H9 (cell line): ENCODE measurements around the gene RAI14. TPM values are rescaled to one million over a fixed set of nuclear protein-coding genes. Genes with fewer than 3 reads are reported as not detected.

ENCODE experiments used
- DNase-seq: peaks from one replicate; pipeline ENCODE4 v3.0.0-alpha.2; 2017
- H2AFZ ChIP-seq: one replicate; pipeline ENCODE4 v1.6.1; 2013; ENCODE audit warnings: mild to moderate bottlenecking, low read length, control low read depth, moderate library complexity
- H2AK5ac ChIP-seq: 2 replicates; pipeline ENCODE4 v1.6.1; 2013; ENCODE audit warnings: low read length, control low read depth, mixed read lengths; ENCODE audit not compliant: insufficient read length
- H2BK120ac ChIP-seq: one replicate; pipeline ENCODE4 v1.6.1; 2013; ENCODE audit warnings: low read depth, mild to moderate bottlenecking, low read length, control low read depth, inconsistent platforms; ENCODE audit not compliant: poor library complexity, severe bottlenecking
- H2BK12ac ChIP-seq: 2 replicates; pipeline ENCODE4 v1.6.1; 2013; ENCODE audit warnings: low read length, control low read depth, mixed read lengths, low read depth; ENCODE audit not compliant: insufficient read length
- H2BK15ac ChIP-seq: 2 replicates; pipeline ENCODE4 v1.6.1; 2013; ENCODE audit warnings: low read depth, low read length, control low read depth
- H2BK20ac ChIP-seq: one replicate; pipeline ENCODE4 v1.6.1; 2013; ENCODE audit warnings: low read depth, mild to moderate bottlenecking, low read length, control low read depth, inconsistent platforms; ENCODE audit not compliant: poor library complexity, severe bottlenecking
- H2BK5ac ChIP-seq: 2 replicates; pipeline ENCODE4 v1.6.1; 2013; ENCODE audit warnings: low read length, control low read depth, mixed read lengths; ENCODE audit not compliant: insufficient read length
- H3K14ac ChIP-seq: 2 replicates; pipeline ENCODE4 v1.6.1; 2013; ENCODE audit warnings: low read length, control low read depth; ENCODE audit not compliant: insufficient read depth
- H3K18ac ChIP-seq: 2 replicates; pipeline ENCODE4 v1.6.1; 2013; ENCODE audit warnings: low read depth, mild to moderate bottlenecking, mixed read lengths, low read length, control low read depth; ENCODE audit not compliant: insufficient read length
- H3K23ac ChIP-seq: 2 replicates; pipeline ENCODE4 v1.6.1; 2013; ENCODE audit warnings: low read length, control low read depth, mixed read lengths, low read depth; ENCODE audit not compliant: insufficient read length
- H3K23me2 ChIP-seq: 2 replicates; pipeline ENCODE4 v1.6.1; 2013; ENCODE audit warnings: low read depth, mild to moderate bottlenecking, mixed read lengths, low read length, control low read depth; ENCODE audit not compliant: insufficient read length, poor library complexity, severe bottlenecking
- H3K27ac ChIP-seq: 2 replicates; pipeline ENCODE4 v1.5.1; 2013; ENCODE audit warnings: low read length, control low read depth, mixed read lengths, low read depth; ENCODE audit not compliant: insufficient read length
- H3K27me3 ChIP-seq: 2 replicates; pipeline ENCODE4 v1.6.1; 2013; ENCODE audit warnings: low read length, control low read depth, inconsistent platforms; ENCODE audit not compliant: insufficient read depth
- H3K4ac ChIP-seq: 2 replicates; pipeline ENCODE4 v1.6.1; 2013; ENCODE audit warnings: low read depth, mild to moderate bottlenecking, control low read depth, inconsistent platforms, low read length, moderate library complexity
- H3K4me1 ChIP-seq: 2 replicates; pipeline ENCODE4 v1.6.1; 2013; ENCODE audit warnings: low read length, control low read depth, inconsistent platforms; ENCODE audit not compliant: insufficient read depth
- H3K4me2 ChIP-seq: 2 replicates; pipeline ENCODE4 v1.6.1; 2013; ENCODE audit warnings: low read length, control low read depth, mixed read lengths; ENCODE audit not compliant: insufficient read length, insufficient read depth
- H3K56ac ChIP-seq: 2 replicates; pipeline ENCODE4 v1.6.1; 2013; ENCODE audit warnings: low read depth, mild to moderate bottlenecking, mixed read lengths, low read length, control low read depth; ENCODE audit not compliant: insufficient read length
- H3K79me1 ChIP-seq: 2 replicates; pipeline ENCODE4 v1.6.1; 2013; ENCODE audit warnings: low read depth, mild to moderate bottlenecking, moderate library complexity, low read length, control low read depth, inconsistent platforms; ENCODE audit not compliant: insufficient read depth, poor library complexity, severe bottlenecking
- H3K79me2 ChIP-seq: 2 replicates; pipeline ENCODE4 v1.6.1; 2013; ENCODE audit warnings: low read length, control low read depth, inconsistent platforms; ENCODE audit not compliant: insufficient read depth
- H3K9ac ChIP-seq: 2 replicates; pipeline ENCODE4 v1.6.1; 2013; ENCODE audit warnings: low read length, control low read depth, mixed read lengths; ENCODE audit not compliant: insufficient read length; ENCODE audit errors: extremely low read depth
- H3K9me3 ChIP-seq: one replicate; pipeline ENCODE4 v1.6.1; 2013; ENCODE audit warnings: low read depth, low read length, inconsistent platforms; ENCODE audit not compliant: control insufficient read depth
- H3T11ph ChIP-seq: one replicate; pipeline ENCODE4 v1.6.1; 2013; ENCODE audit warnings: mild to moderate bottlenecking, low read length, control low read depth, inconsistent platforms
- H4K20me1 ChIP-seq: one replicate; pipeline ENCODE4 v1.6.1; 2013; ENCODE audit not compliant: control insufficient read depth, insufficient read length, insufficient read depth
- H4K5ac ChIP-seq: 2 replicates; pipeline ENCODE4 v1.6.1; 2013; ENCODE audit warnings: low read depth, mild to moderate bottlenecking, mixed read lengths, low read length, control low read depth; ENCODE audit not compliant: insufficient read length
- H4K8ac ChIP-seq: replicated peaks from 2 replicates; pipeline ENCODE4 v1.6.1; 2013; ENCODE audit warnings: low read length, control low read depth, mixed read lengths, low read depth; ENCODE audit not compliant: insufficient read length
- H4K91ac ChIP-seq: 2 replicates; pipeline ENCODE4 v1.6.1; 2013; ENCODE audit warnings: low read depth, mild to moderate bottlenecking, moderate library complexity, mixed read lengths, low read length, control low read depth; ENCODE audit not compliant: insufficient read length
- H3K27ac Mint-ChIP-seq, 3 experiments: 2 replicates in 2 of 3; 3 replicates in 1 of 3; pipeline ENCODE4 v1.8.0; 2020 to 2021; ENCODE audit warnings: mixed read lengths in 3 of 3, mild to moderate bottlenecking in 1 of 3, moderate library complexity in 1 of 3
- H3K27me3 Mint-ChIP-seq: 2 replicates; pipeline ENCODE4 v1.8.0; 2021; ENCODE audit warnings: low read depth, mild to moderate bottlenecking, moderate library complexity, mixed read lengths
- H3K36me3 Mint-ChIP-seq, 3 experiments: 2 replicates in 2 of 3; 3 replicates in 1 of 3; pipeline ENCODE4 v1.8.0; 2020 to 2021; ENCODE audit warnings: low read depth in 3 of 3, mixed read lengths in 3 of 3; ENCODE audit not compliant: insufficient read depth in 1 of 3
- H3K4me1 Mint-ChIP-seq, 2 experiments: 2 replicates each; pipeline ENCODE4 v1.8.0; 2020; ENCODE audit warnings: mixed read lengths in 2 of 2
- H3K4me3 Mint-ChIP-seq, 2 experiments: 2 replicates in 1 of 2; 3 replicates in 1 of 2; pipeline ENCODE4 v1.8.0; 2020 to 2021; ENCODE audit warnings: mild to moderate bottlenecking in 2 of 2, mixed read lengths in 2 of 2, moderate library complexity in 1 of 2
- H3K9me3 Mint-ChIP-seq, 2 experiments: 2 replicates in 1 of 2; 3 replicates in 1 of 2; pipeline ENCODE4 v1.8.0; 2020; ENCODE audit warnings: mild to moderate bottlenecking in 2 of 2, mixed read lengths in 2 of 2, moderate library complexity in 1 of 2
- CTCF ChIP-seq: fragments of 200-600 bp; sonication (generic); conservative IDR thresholded peaks from 3 replicates; pipeline ENCODE4 v1.8.0; 2021; ENCODE audit warnings: antibody characterized with exemption, mild to moderate bottlenecking
- WGBS: extraction: QIAGEN DNeasy Blood & Tissue Kit; methylation state at CpG from one replicate; pipeline ENCODE4 v1.1.7; 2013; ENCODE audit warnings: missing lambda C conversion rate, low lambda C conversion rate, mixed read lengths; ENCODE audit not compliant: insufficient read length; ENCODE audit errors: extremely low coverage; 5-methylcytosine and 5-hydroxymethylcytosine counted together
- total RNA-seq: library from RNA; stranded (reverse); gene quantifications from 2 replicates; pipeline ENCODE4 v1.2.1, GENCODE V29; 2021

Gene RAI14
- total RNA-seq, 1 experiment from 2014 or later = 127 TPM

GRCh38 chr5:34789021-34789531 lies 132.9 kb downstream of the RAI14 start:
- peaks cover 21 to 27% of the 10 kb centered on the region in 2 experiments for H3K9me3 Mint-ChIP-seq
- peaks cover 5% of the 10 kb centered on the region; the same call in 1 of the 2 replicates for H3K4me1 ChIP-seq
- no peaks in the 10 kb centered on the region for H3K23me2 ChIP-seq
- no peak overlapping the region for H2BK15ac ChIP-seq
- H4K91ac ChIP-seq = no peak overlapping the region
- H2BK20ac ChIP-seq = no peak overlapping the region
- no peak overlapping the region for H3K4me3 Mint-ChIP-seq
- H3K56ac ChIP-seq = no peak overlapping the region
- H3K27ac ChIP-seq = no peak overlapping the region
- no peak overlapping the region for H2BK5ac ChIP-seq
- H3K27me3 ChIP-seq = no peaks in the 10 kb centered on the region
- no peak for TF ChIP-seq CTCF
- H3K79me2 ChIP-seq = peaks cover 5% of the 10 kb centered on the region
- H2BK12ac ChIP-seq = no peak overlapping the region
- no peaks in the 10 kb centered on the region for H3K27me3 Mint-ChIP-seq
- H3K18ac ChIP-seq = no peak overlapping the region
- no peak overlapping the region; a peak in 1 of 7 replicates for H3K27ac Mint-ChIP-seq
- H3K4me2 ChIP-seq = no peak overlapping the region
- H3K9ac ChIP-seq = no peak overlapping the region
- no peak overlapping the region for H4K5ac ChIP-seq
- H2AK5ac ChIP-seq = no peak overlapping the region
- peaks cover 11% of the 10 kb centered on the region for H3K9me3 ChIP-seq
- DNase-seq = no peak
- no peak overlapping the region for H2BK120ac ChIP-seq
- H3K23ac ChIP-seq = no peak overlapping the region
- peaks cover 4 to 10% of the 10 kb centered on the region in 2 experiments; a peak in 2 of 4 replicates for H3K4me1 Mint-ChIP-seq
- H4K20me1 ChIP-seq = no peaks in the 10 kb centered on the region
- H3K36me3 Mint-ChIP-seq = peaks cover 28 to 32% (median 32%) of the 10 kb centered on the region in 3 experiments
- WGBS = no CpG with 5 or more reads among the region's 5 CpGs
- no peaks in the 10 kb centered on the region for H3K79me1 ChIP-seq
- no peak overlapping the region for H3K14ac ChIP-seq
- no peak overlapping the region for H3K4ac ChIP-seq
- no peak overlapping the region for H2AFZ ChIP-seq
- H4K8ac ChIP-seq = no peak overlapping the region
- no peak overlapping the region for H3T11ph ChIP-seq
